ENCODE measurements around the gene ARHGAP26. TPM values are rescaled to one million over a fixed set of nuclear protein-coding genes. Genes with fewer than 3 reads are reported as not detected.

ARHGAP26 gene
- total RNA-seq, 1 donor from 2014 or later: 15.1 TPM

- Mint-ChIP-seq H3K27me3 (ENCODE audit: low read depth) (no peaks in the 10 kb centered on the region), H3K4me1 (ENCODE audit: low read depth) (peaks cover 6% of the 10 kb centered on the region), H3K4me3 (ENCODE audit: low read depth) (no peak overlapping the region), H3K9me3 (no peaks in the 10 kb centered on the region), H3K36me3 (ENCODE audit: low read depth) (no peaks in the 10 kb centered on the region), H3K27ac (no peak overlapping the region)
- intact Hi-C loops (cut with micrococcal nuclease): no loop called here
- no peak for DNase-seq (ENCODE audit: low spot score)
Observed at GRCh38 chr5:143173139-143173889, 403.1 kb downstream of the ARHGAP26 start.

GRCh38 chr5:143174714-143175398 is 404.7 kb downstream of the ARHGAP26 start:
- intact Hi-C loops (cut with micrococcal nuclease): no loop called here
- no peaks in the 10 kb centered on the region for H3K9me3 Mint-ChIP-seq
- no peaks in the 10 kb centered on the region for H3K27me3 Mint-ChIP-seq (ENCODE audit: low read depth)

GRCh38 chr5:143176048-143176447 is 405.9 kb downstream of the ARHGAP26 start:
- Mint-ChIP-seq H3K9me3 (peaks cover 3% of the 10 kb centered on the region), H3K4me1 (ENCODE audit: low read depth) (peaks cover 9% of the 10 kb centered on the region), H3K27me3 (ENCODE audit: low read depth) (no peaks in the 10 kb centered on the region), H3K27ac (no peak overlapping the region), H3K36me3 (ENCODE audit: low read depth) (peaks cover 10% of the 10 kb centered on the region), H3K4me3 (ENCODE audit: low read depth) (no peak overlapping the region)
- intact Hi-C loops (cut with micrococcal nuclease): no loop called here
- DNase-seq (ENCODE audit: low spot score): no peak

More at GRCh38 chr5:143174714-143175398, 404.7 kb downstream of the ARHGAP26 start:
- Mint-ChIP-seq H3K36me3 (ENCODE audit: low read depth) (peaks cover 2% of the 10 kb centered on the region), H3K4me3 (ENCODE audit: low read depth) (no peak overlapping the region), H3K27ac (no peak overlapping the region), H3K4me1 (ENCODE audit: low read depth) (peaks cover 6% of the 10 kb centered on the region)
- no peak for DNase-seq (ENCODE audit: low spot score)

- intact Hi-C loops (cut with micrococcal nuclease): no loop called here
- H3K27ac Mint-ChIP-seq: no peak overlapping the region
- H3K4me3 Mint-ChIP-seq (ENCODE audit: low read depth): no peak overlapping the region
- no peaks in the 10 kb centered on the region for H3K27me3 Mint-ChIP-seq (ENCODE audit: low read depth)
- H3K4me1 Mint-ChIP-seq (ENCODE audit: low read depth): peaks cover 19% of the 10 kb centered on the region
- DNase-seq (ENCODE audit: low spot score): no peak
- H3K9me3 Mint-ChIP-seq: peaks cover 12% of the 10 kb centered on the region
- H3K36me3 Mint-ChIP-seq (ENCODE audit: low read depth): peaks cover 23% of the 10 kb centered on the region
Observed at GRCh38 chr5:143177263-143177983, 407.2 kb downstream of the ARHGAP26 start.

- peaks cover 26% of the 10 kb centered on the region for H3K36me3 Mint-ChIP-seq (ENCODE audit: low read depth)
- intact Hi-C loops (cut with micrococcal nuclease): no loop called here
- no peaks in the 10 kb centered on the region for H3K27me3 Mint-ChIP-seq (ENCODE audit: low read depth)
- peaks cover 37% of the 10 kb centered on the region for H3K4me1 Mint-ChIP-seq (ENCODE audit: low read depth)
- H3K9me3 Mint-ChIP-seq: peaks cover 12% of the 10 kb centered on the region
- no peak overlapping the region for H3K27ac Mint-ChIP-seq
- DNase-seq (ENCODE audit: low spot score): no peak
- no peak overlapping the region for H3K4me3 Mint-ChIP-seq (ENCODE audit: low read depth)
Observed at GRCh38 chr5:143179126-143179740, 409.1 kb downstream of the ARHGAP26 start.

- intact Hi-C loops (cut with micrococcal nuclease): loop anchor here (5.0 to 10.0 kb wide), 2 partner anchors 158 to 514 kb away; no protein-coding TSS in a partner anchor
- H3K9me3 Mint-ChIP-seq: peaks cover 12% of the 10 kb centered on the region
- no peak overlapping the region for H3K27ac Mint-ChIP-seq
- no peak for DNase-seq (ENCODE audit: low spot score)
- H3K27me3 Mint-ChIP-seq (ENCODE audit: low read depth): no peaks in the 10 kb centered on the region
- H3K36me3 Mint-ChIP-seq (ENCODE audit: low read depth): peaks cover 26% of the 10 kb centered on the region
- peaks cover 41% of the 10 kb centered on the region for H3K4me1 Mint-ChIP-seq (ENCODE audit: low read depth)
- H3K4me3 Mint-ChIP-seq (ENCODE audit: low read depth): no peak overlapping the region
Observed at GRCh38 chr5:143180751-143181150, 410.6 kb downstream of the ARHGAP26 start.

- no peak for DNase-seq (ENCODE audit: low spot score)
- H3K27me3 Mint-ChIP-seq (ENCODE audit: low read depth): no peaks in the 10 kb centered on the region
- peaks cover 42% of the 10 kb centered on the region for H3K4me1 Mint-ChIP-seq (ENCODE audit: low read depth)
- H3K9me3 Mint-ChIP-seq: peaks cover 12% of the 10 kb centered on the region
- no peak overlapping the region for H3K4me3 Mint-ChIP-seq (ENCODE audit: low read depth)
- H3K27ac Mint-ChIP-seq: no peak overlapping the region
- intact Hi-C loops (cut with micrococcal nuclease): loop anchor here (5.0 to 10.0 kb wide), 2 partner anchors 159 to 514 kb away; no protein-coding TSS in a partner anchor
- peaks cover 26% of the 10 kb centered on the region for H3K36me3 Mint-ChIP-seq (ENCODE audit: low read depth)
Observed at GRCh38 chr5:143181173-143181572, 411.0 kb downstream of the ARHGAP26 start.

- peaks cover 12% of the 10 kb centered on the region for H3K9me3 Mint-ChIP-seq
Observed at GRCh38 chr5:143182106-143182505, 411.9 kb downstream of the ARHGAP26 start.

GRCh38 chr5:143182901-143183820 is 413.0 kb downstream of the ARHGAP26 start:
- DNase-seq (ENCODE audit: low spot score): peak; percentile 33
- H3K36me3 Mint-ChIP-seq (ENCODE audit: low read depth): peaks cover 30% of the 10 kb centered on the region
- peaks cover 12% of the 10 kb centered on the region for H3K9me3 Mint-ChIP-seq
- H3K27ac Mint-ChIP-seq: peak overlapping the region; percentile 82
- intact Hi-C loops (cut with micrococcal nuclease): loop anchor here (1.0 to 10.0 kb wide), 12 partner anchors 14 to 645 kb away; partner anchors contain the start of gene NR3C1
- H3K4me3 Mint-ChIP-seq (ENCODE audit: low read depth): peak overlapping the region; percentile 43
- H3K4me1 Mint-ChIP-seq (ENCODE audit: low read depth): peaks cover 61% of the 10 kb centered on the region
- no peaks in the 10 kb centered on the region for H3K27me3 Mint-ChIP-seq (ENCODE audit: low read depth)

More at GRCh38 chr5:143182106-143182505, 411.9 kb downstream of the ARHGAP26 start:
- Mint-ChIP-seq H3K36me3 (ENCODE audit: low read depth) (peaks cover 26% of the 10 kb centered on the region), H3K27ac (peak overlapping the region; percentile 82), H3K4me3 (ENCODE audit: low read depth) (no peak overlapping the region), H3K4me1 (ENCODE audit: low read depth) (peaks cover 51% of the 10 kb centered on the region), H3K27me3 (ENCODE audit: low read depth) (no peaks in the 10 kb centered on the region)
- DNase-seq (ENCODE audit: low spot score): no peak
- intact Hi-C loops (cut with micrococcal nuclease): loop anchor here (2.0 to 10.0 kb wide), 5 partner anchors 15 to 513 kb away; no protein-coding TSS in a partner anchor

- Mint-ChIP-seq H3K9me3 (peaks cover 12% of the 10 kb centered on the region), H3K27ac (peak overlapping the region; percentile 82)
Observed at GRCh38 chr5:143183989-143184388, 413.8 kb downstream of the ARHGAP26 start.

GRCh38 chr5:143186623-143187022 is 416.4 kb downstream of the ARHGAP26 start:
- intact Hi-C loops (cut with micrococcal nuclease): loop anchor here (10.0 kb wide), 1 partner anchor 508 kb away; no protein-coding TSS in a partner anchor

More at GRCh38 chr5:143183989-143184388, 413.8 kb downstream of the ARHGAP26 start:
- H3K36me3 Mint-ChIP-seq (ENCODE audit: low read depth): peaks cover 30% of the 10 kb centered on the region
- intact Hi-C loops (cut with micrococcal nuclease): loop anchor here (1.0 to 10.0 kb wide), 12 partner anchors 13 to 644 kb away; partner anchors contain the start of gene NR3C1
- H3K4me3 Mint-ChIP-seq (ENCODE audit: low read depth): no peak overlapping the region
- no peaks in the 10 kb centered on the region for H3K27me3 Mint-ChIP-seq (ENCODE audit: low read depth)
- peaks cover 70% of the 10 kb centered on the region for H3K4me1 Mint-ChIP-seq (ENCODE audit: low read depth)
- DNase-seq (ENCODE audit: low spot score): no peak

More at GRCh38 chr5:143186623-143187022, 416.4 kb downstream of the ARHGAP26 start:
- peak overlapping the region; percentile 21 for H3K27ac Mint-ChIP-seq
- no peaks in the 10 kb centered on the region for H3K27me3 Mint-ChIP-seq (ENCODE audit: low read depth)
- no peak for DNase-seq (ENCODE audit: low spot score)
- H3K4me1 Mint-ChIP-seq (ENCODE audit: low read depth): peaks cover 65% of the 10 kb centered on the region
- H3K4me3 Mint-ChIP-seq (ENCODE audit: low read depth): no peak overlapping the region
- peaks cover 31% of the 10 kb centered on the region for H3K36me3 Mint-ChIP-seq (ENCODE audit: low read depth)
- H3K9me3 Mint-ChIP-seq: peaks cover 20% of the 10 kb centered on the region

Data from activated T-helper 2 cell treated with anti-CD3 and anti-CD28 coated beads, Interferon-gamma antibody, Interleukin-2, Interleukin-4, amounts not matched to agents 10 μg/mL and 5 μg/mL and 100 μg/mL, durations not matched to agents 14 hours and 24 hours and 36 hours (primary cell).